ENCODE data around the gene ARFGEF2. TPM values are rescaled to one million over a fixed set of nuclear protein-coding genes. Genes with fewer than 3 reads are reported as not detected.

ARFGEF2 gene
- total RNA-seq, 1 donor from 2014 or later = 30.2 TPM

DNA sequence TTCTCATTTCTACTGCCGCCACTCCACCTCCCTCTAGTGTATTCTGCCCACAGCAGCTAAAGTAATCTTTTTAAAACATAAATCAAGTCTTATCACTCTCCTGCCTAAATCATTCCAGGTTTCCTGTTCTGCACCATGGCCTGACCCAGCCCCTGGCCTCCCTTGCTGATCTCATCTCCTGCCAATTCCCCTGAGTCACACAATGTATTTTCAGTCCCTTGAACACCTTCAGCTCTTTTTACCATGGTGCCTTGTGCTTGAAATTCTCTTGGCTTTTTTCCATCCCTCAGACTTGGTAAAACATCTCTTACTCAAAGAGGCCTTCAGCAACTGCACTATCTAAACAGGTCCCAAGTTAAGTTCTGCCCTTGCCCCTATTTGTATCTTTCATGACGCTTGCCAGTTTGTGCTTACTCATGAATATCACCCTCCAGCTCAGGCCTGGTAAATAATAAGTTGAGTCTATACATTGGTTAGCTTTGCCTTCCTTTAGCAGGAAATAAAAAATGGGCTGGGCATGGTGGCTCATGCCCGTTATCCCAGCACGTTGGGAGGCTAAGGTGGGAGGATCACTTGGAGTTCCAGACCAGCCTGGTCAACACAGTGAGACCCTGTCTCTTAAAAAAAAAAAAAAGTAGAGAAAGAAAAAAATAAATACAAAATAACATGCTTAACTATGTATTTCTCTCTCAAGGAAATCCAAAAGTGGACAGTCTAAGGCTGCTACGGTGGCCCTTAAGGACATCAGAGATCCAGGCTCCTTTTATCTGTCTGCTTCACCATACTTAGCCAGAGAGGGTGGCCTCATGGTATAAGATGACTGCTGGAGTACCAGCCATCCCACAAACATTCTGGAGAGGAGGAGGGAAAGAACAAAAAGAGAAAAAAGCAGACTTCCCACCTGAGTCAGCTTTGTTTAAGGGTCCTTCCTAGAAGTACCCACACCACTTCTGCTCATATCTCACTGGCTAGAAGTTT lies 62.2 kb downstream of the ARFGEF2 start:
- TF ChIP-seq, protein P1, sequence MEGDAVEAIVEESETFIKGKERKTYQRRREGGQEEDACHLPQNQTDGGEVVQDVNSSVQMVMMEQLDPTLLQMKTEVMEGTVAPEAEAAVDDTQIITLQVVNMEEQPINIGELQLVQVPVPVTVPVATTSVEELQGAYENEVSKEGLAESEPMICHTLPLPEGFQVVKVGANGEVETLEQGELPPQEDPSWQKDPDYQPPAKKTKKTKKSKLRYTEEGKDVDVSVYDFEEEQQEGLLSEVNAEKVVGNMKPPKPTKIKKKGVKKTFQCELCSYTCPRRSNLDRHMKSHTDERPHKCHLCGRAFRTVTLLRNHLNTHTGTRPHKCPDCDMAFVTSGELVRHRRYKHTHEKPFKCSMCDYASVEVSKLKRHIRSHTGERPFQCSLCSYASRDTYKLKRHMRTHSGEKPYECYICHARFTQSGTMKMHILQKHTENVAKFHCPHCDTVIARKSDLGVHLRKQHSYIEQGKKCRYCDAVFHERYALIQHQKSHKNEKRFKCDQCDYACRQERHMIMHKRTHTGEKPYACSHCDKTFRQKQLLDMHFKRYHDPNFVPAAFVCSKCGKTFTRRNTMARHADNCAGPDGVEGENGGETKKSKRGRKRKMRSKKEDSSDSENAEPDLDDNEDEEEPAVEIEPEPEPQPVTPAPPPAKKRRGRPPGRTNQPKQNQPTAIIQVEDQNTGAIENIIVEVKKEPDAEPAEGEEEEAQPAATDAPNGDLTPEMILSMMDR (IDR thresholded peaks at IDR 0.05; ENCODE audit: partially characterized antibody, unreplicated experiment) = no peak
- Mint-ChIP-seq H3K27ac (ENCODE audit: unreplicated experiment) (no peak overlapping the region), H3K36me3 (ENCODE audit: unreplicated experiment) (peaks cover 17% of the 10 kb centered on the region), H3K27me3 (ENCODE audit: unreplicated experiment) (no peaks in the 10 kb centered on the region), H3K9me3 (ENCODE audit: unreplicated experiment) (peaks cover 5% of the 10 kb centered on the region), H3K4me3 (ENCODE audit: unreplicated experiment) (no peak overlapping the region), H3K4me1 (ENCODE audit: low read depth, unreplicated experiment) (peaks cover 6% of the 10 kb centered on the region)
- no peak for DNase-seq

DNA sequence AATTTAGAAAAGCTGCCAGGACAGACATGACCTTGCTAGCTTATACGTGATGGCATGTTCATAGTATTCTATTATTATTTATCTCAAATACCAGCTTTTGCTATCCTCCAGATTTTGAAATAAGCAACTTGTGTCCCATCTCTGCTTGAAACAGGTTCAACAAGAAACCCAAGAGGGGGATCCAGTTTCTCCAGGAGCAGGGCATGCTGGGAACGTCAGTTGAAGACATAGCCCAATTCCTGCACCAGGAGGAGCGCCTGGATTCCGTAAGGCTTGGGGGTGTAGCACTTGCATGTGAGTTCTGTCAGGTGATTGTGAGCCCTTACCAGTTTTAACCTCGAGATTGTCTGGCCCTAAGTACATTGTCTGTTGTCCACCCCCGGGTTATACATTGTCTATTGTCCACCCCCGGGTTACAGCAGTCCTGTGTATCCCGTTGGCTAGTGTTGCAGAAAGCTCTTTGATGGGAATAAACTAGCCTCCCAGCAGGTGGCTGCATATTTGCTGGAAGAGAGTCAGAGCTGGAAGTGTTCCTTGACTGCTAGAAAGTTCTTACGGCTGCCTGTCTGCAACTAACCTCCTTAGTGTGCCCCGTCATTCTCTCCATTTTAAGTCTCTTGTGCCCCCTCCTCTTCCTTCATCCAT lies 63.2 kb downstream of the ARFGEF2 start:
- TF ChIP-seq, protein P1 (IDR thresholded peaks at IDR 0.05; ENCODE audit: partially characterized antibody, unreplicated experiment) = no peak
- no peak for DNase-seq
- H3K9me3 Mint-ChIP-seq (ENCODE audit: unreplicated experiment) = peaks cover 5% of the 10 kb centered on the region
- H3K4me3 Mint-ChIP-seq (ENCODE audit: unreplicated experiment) = no peak overlapping the region
- H3K27ac Mint-ChIP-seq (ENCODE audit: unreplicated experiment) = no peak overlapping the region
- peaks cover 4% of the 10 kb centered on the region for H3K4me1 Mint-ChIP-seq (ENCODE audit: low read depth, unreplicated experiment)
- no peaks in the 10 kb centered on the region for H3K27me3 Mint-ChIP-seq (ENCODE audit: unreplicated experiment)
- H3K36me3 Mint-ChIP-seq (ENCODE audit: unreplicated experiment) = peaks cover 17% of the 10 kb centered on the region

DNA sequence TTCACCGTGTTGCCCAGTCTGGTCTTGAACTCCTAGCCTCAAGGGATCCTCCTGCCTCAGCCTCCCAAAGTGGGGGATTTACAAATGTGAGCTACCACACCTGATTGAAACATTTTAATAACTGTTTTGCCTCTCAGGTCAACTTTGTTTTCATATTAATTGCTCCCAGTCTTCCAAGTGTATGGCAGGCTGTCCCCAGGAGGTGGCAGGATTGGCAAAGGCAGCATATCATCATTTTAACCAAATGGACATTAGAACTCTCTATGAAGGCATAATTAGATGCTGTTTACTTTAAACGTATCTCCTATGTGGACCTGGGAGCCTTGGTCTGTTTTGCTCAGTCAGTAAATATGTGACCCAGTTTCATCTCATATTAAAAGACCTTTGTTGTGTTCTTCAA lies 65.4 kb downstream of the ARFGEF2 start:
- H3K9me3 Mint-ChIP-seq (ENCODE audit: unreplicated experiment) = peaks cover 5% of the 10 kb centered on the region
- TF ChIP-seq, protein P1 (IDR thresholded peaks at IDR 0.05; ENCODE audit: partially characterized antibody, unreplicated experiment) = no peak
- no peak overlapping the region for H3K27ac Mint-ChIP-seq (ENCODE audit: unreplicated experiment)
- H3K36me3 Mint-ChIP-seq (ENCODE audit: unreplicated experiment) = peaks cover 10% of the 10 kb centered on the region
- H3K27me3 Mint-ChIP-seq (ENCODE audit: unreplicated experiment) = peaks cover 2% of the 10 kb centered on the region
- DNase-seq = no peak
- H3K4me1 Mint-ChIP-seq (ENCODE audit: low read depth, unreplicated experiment) = no peaks in the 10 kb centered on the region
- H3K4me3 Mint-ChIP-seq (ENCODE audit: unreplicated experiment) = no peak overlapping the region

DNA sequence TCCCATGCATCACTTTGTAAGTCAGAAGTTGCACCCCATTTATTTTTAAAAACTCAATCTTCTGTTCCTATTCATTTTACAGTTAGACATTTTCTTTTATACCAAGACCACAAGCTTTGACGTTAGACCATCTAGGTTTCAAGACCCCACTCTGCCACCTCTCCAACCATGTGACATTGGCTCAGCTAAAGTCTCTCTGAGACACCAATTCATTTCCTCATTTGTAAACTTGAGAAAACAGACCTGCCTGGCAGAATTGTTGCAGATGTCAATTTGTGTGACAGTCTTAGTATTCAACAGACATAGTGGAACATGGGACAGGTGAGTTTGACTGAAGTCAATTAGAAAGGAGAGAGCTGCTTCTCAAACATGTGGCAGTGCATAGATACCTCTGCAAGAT lies 69.0 kb downstream of the ARFGEF2 start:
- no peak for DNase-seq
- Mint-ChIP-seq H3K27ac (ENCODE audit: unreplicated experiment) (no peak overlapping the region), H3K36me3 (ENCODE audit: unreplicated experiment) (no peaks in the 10 kb centered on the region), H3K27me3 (ENCODE audit: unreplicated experiment) (peaks cover 4% of the 10 kb centered on the region), H3K4me1 (ENCODE audit: low read depth, unreplicated experiment) (no peaks in the 10 kb centered on the region), H3K4me3 (ENCODE audit: unreplicated experiment) (no peak overlapping the region), H3K9me3 (ENCODE audit: unreplicated experiment) (peaks cover 1% of the 10 kb centered on the region)
- TF ChIP-seq, protein P1 (IDR thresholded peaks at IDR 0.05; ENCODE audit: partially characterized antibody, unreplicated experiment) = no peak

DNA sequence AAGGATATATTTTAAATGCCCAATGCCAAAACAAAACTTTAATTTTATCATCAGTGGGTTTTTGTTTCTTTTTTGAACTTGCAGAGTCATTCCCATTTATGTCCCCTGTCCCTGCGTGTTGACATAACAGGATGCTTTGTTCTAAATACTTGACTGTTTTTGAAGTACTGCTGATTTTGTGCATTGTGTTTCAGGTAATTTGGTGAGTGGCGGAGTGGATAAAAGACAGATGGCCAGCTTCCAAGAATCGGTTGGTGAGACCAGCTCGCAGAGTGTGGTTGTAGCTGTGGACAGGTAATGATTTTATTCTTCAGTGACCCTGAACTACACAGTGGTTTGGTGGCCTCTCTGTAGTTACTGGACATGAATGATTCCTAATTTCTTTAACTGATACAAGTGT lies 74.1 kb downstream of the ARFGEF2 start:
- Mint-ChIP-seq H3K36me3 (ENCODE audit: unreplicated experiment) (no peaks in the 10 kb centered on the region), H3K4me3 (ENCODE audit: unreplicated experiment) (no peak overlapping the region), H3K27me3 (ENCODE audit: unreplicated experiment) (peaks cover 4% of the 10 kb centered on the region), H3K4me1 (ENCODE audit: low read depth, unreplicated experiment) (no peaks in the 10 kb centered on the region), H3K9me3 (ENCODE audit: unreplicated experiment) (peaks cover 1% of the 10 kb centered on the region), H3K27ac (ENCODE audit: unreplicated experiment) (no peak overlapping the region)
- TF ChIP-seq, protein P1 (IDR thresholded peaks at IDR 0.05; ENCODE audit: partially characterized antibody, unreplicated experiment) = no peak
- no peak for DNase-seq

Measured in glutamatergic neuron (in vitro differentiated cells).